ENCODE results near the gene CORO2B.

Gene CORO2B

DNA sequence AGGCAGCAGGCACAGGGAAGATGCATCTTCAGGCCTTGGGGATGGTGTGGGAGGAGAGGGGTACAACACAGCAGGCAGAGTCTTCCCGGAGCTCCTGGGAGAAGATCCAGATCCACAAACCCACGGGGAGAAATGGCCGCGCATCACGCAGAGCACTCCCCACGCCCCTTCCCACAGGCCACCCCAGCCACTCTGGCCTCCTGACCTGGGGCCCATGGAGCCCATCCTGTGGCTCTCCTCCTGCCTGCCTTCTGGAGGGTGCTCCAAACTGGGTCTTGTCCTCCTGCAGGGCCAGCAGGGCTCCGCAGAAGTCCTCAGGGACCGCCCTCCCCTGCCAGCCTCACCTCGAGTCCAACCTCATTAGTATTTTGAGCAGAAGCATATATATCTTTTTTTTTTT, 17.9 kb downstream of the CORO2B start:
- no peaks in the 10 kb centered on the region for H3K36me3 ChIP-seq (replicated peaks; ENCODE audit: insufficient read depth, low read length)
- no peaks in the 10 kb centered on the region for H3K9me2 ChIP-seq (replicated peaks; ENCODE audit: insufficient read depth, low read length)
- H4K20me1 ChIP-seq (ENCODE audit: insufficient read depth, low read length): no peaks in the 10 kb centered on the region
- no peaks in the 10 kb centered on the region for H3K9me3 ChIP-seq (replicated peaks; ENCODE audit: insufficient read depth, low read length)
- DNase-seq: no peak
- no peak overlapping the region for H2AFZ ChIP-seq (ENCODE audit: low read length)
- no peak overlapping the region for H3K4me2 ChIP-seq (ENCODE audit: low read depth, low read length)
- H3K27ac ChIP-seq (ENCODE audit: low read length): no peak overlapping the region
- H3K4me1 ChIP-seq (ENCODE audit: low read length): no peaks in the 10 kb centered on the region
- H3F3A ChIP-seq (ENCODE audit: insufficient read depth, low read length): no peaks in the 10 kb centered on the region
- TF ChIP-seq EZH2phosphoT487 (IDR thresholded peaks at IDR 0.05; ENCODE audit: low read length) (no peak), EZH2 (optimal IDR thresholded peaks at IDR 0.05; ENCODE audit: low read depth, low read length) (no peak)
- TF ChIP-seq, protein P1, sequence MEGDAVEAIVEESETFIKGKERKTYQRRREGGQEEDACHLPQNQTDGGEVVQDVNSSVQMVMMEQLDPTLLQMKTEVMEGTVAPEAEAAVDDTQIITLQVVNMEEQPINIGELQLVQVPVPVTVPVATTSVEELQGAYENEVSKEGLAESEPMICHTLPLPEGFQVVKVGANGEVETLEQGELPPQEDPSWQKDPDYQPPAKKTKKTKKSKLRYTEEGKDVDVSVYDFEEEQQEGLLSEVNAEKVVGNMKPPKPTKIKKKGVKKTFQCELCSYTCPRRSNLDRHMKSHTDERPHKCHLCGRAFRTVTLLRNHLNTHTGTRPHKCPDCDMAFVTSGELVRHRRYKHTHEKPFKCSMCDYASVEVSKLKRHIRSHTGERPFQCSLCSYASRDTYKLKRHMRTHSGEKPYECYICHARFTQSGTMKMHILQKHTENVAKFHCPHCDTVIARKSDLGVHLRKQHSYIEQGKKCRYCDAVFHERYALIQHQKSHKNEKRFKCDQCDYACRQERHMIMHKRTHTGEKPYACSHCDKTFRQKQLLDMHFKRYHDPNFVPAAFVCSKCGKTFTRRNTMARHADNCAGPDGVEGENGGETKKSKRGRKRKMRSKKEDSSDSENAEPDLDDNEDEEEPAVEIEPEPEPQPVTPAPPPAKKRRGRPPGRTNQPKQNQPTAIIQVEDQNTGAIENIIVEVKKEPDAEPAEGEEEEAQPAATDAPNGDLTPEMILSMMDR (IDR thresholded peaks at IDR 0.05; ENCODE audit: low read length): no peak
- no peak overlapping the region for H3K9ac ChIP-seq (ENCODE audit: low read length)
- no peak overlapping the region for H3K4me3 ChIP-seq (ENCODE audit: low read length)
- no peaks in the 10 kb centered on the region for H3K79me2 ChIP-seq (ENCODE audit: low read length)
- no peaks in the 10 kb centered on the region for H3K27me3 ChIP-seq (replicated peaks; ENCODE audit: insufficient read depth, low read length)

- no peaks in the 10 kb centered on the region for H3K4me1 ChIP-seq (ENCODE audit: low read length)
- no peak overlapping the region for H2AFZ ChIP-seq (ENCODE audit: low read length)
- no peak overlapping the region for H3K4me3 ChIP-seq (ENCODE audit: low read length)
- H3F3A ChIP-seq (ENCODE audit: insufficient read depth, low read length): no peaks in the 10 kb centered on the region
- no peaks in the 10 kb centered on the region for H3K27me3 ChIP-seq (replicated peaks; ENCODE audit: insufficient read depth, low read length)
- DNase-seq: no peak
- no peaks in the 10 kb centered on the region for H3K36me3 ChIP-seq (replicated peaks; ENCODE audit: insufficient read depth, low read length)
- H4K20me1 ChIP-seq (ENCODE audit: insufficient read depth, low read length): no peaks in the 10 kb centered on the region
- H3K9me2 ChIP-seq (replicated peaks; ENCODE audit: insufficient read depth, low read length): no peaks in the 10 kb centered on the region
- no peak overlapping the region for H3K9ac ChIP-seq (ENCODE audit: low read length)
- no peak overlapping the region for H3K4me2 ChIP-seq (ENCODE audit: low read depth, low read length)
- no peaks in the 10 kb centered on the region for H3K79me2 ChIP-seq (ENCODE audit: low read length)
- H3K9me3 ChIP-seq (replicated peaks; ENCODE audit: insufficient read depth, low read length): no peaks in the 10 kb centered on the region
- no peak overlapping the region for H3K27ac ChIP-seq (ENCODE audit: low read length)
- TF ChIP-seq EZH2 (optimal IDR thresholded peaks at IDR 0.05; ENCODE audit: low read depth, low read length) (no peak), EZH2phosphoT487 (IDR thresholded peaks at IDR 0.05; ENCODE audit: low read length) (no peak)
- TF ChIP-seq, protein P1 (IDR thresholded peaks at IDR 0.05; ENCODE audit: low read length): no peak
Measured at GRCh38 chr15:68597581-68597980, 18.8 kb downstream of the CORO2B start.

DNA sequence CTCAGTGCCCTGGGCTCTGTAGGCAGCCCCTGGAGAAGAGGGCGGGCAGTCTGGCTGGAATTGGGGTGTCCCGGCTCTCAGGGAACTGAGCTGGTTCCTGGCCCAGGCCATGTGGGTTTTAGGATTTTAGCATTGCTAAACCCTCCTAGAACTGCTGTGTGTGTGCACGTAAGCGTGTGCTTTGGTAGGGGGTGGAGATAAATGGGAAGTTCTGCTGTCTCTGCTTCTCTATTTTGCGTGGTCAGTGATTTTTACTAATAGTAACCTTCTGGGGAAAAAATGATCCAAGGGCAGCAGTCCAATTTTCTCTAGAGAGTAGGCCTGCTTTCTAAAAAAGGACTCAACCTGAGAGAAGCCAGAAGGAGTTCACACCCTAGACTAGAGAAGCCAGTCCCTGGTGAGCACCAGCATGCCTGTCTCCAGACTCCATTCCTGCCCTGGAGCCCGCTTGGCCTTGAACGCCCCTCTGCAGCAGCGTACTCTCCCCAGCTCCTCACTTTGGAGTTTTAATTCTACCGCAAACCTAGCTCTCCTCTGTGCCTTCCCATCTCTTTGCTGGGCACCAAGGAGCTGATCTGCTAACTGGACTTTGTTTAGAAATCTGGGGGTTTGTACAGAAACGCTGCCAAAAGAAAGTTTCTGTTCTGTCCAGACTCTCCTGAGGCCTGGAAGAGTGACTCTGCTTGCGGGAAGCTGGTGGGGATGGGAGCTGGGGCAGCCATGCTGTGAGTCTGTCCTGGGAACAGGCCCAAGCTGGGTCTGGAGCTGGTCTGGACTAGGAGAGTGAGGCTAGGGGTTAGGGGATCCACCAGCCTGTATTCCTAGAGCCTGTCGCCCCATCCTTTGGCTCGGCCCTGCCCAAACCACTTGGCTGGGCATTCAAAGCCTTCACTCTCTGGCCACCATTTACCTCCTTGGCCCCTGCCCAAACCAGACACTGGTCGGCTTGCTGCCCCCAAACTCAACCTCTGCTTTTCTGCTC, 19.7 kb downstream of the CORO2B start:
- Histone ChIP-seq H3K9me2 (replicated peaks; ENCODE audit: insufficient read depth, low read length) (no peaks in the 10 kb centered on the region), H3K27me3 (replicated peaks; ENCODE audit: insufficient read depth, low read length) (no peaks in the 10 kb centered on the region), H3K9ac (ENCODE audit: low read length) (no peak overlapping the region), H3K36me3 (replicated peaks; ENCODE audit: insufficient read depth, low read length) (no peaks in the 10 kb centered on the region), H3F3A (ENCODE audit: insufficient read depth, low read length) (no peaks in the 10 kb centered on the region), H3K9me3 (replicated peaks; ENCODE audit: insufficient read depth, low read length) (no peaks in the 10 kb centered on the region), H2AFZ (ENCODE audit: low read length) (no peak overlapping the region), H3K4me1 (ENCODE audit: low read length) (no peaks in the 10 kb centered on the region), H3K4me3 (ENCODE audit: low read length) (no peak overlapping the region), H3K79me2 (ENCODE audit: low read length) (no peaks in the 10 kb centered on the region), H4K20me1 (ENCODE audit: insufficient read depth, low read length) (no peaks in the 10 kb centered on the region), H3K4me2 (ENCODE audit: low read depth, low read length) (no peak overlapping the region), H3K27ac (ENCODE audit: low read length) (no peak overlapping the region)
- TF ChIP-seq EZH2 (optimal IDR thresholded peaks at IDR 0.05; ENCODE audit: low read depth, low read length) (no peak), EZH2phosphoT487 (IDR thresholded peaks at IDR 0.05; ENCODE audit: low read length) (no peak)
- TF ChIP-seq, protein P1 (IDR thresholded peaks at IDR 0.05; ENCODE audit: low read length): no peak
- DNase-seq: no peak
